ENCODE data around the gene ZSWIM8. TPM values are rescaled to one million over a fixed set of nuclear protein-coding genes. Genes with fewer than 3 reads are reported as not detected.
A peak's percentile ranks its signal among the peaks of the same experiment; 100 is the strongest.

Gene ZSWIM8
- total RNA-seq, 2 donors from 2014 or later = 37.6 to 63.2 TPM

- peaks cover 42% of the 10 kb centered on the region for H3K36me3 ChIP-seq
- no peak overlapping the region for H3K4me3 ChIP-seq
- no peak for DNase-seq (ENCODE audit: low spot score)
- H3K27ac ChIP-seq = peak overlapping the region; percentile 32 to 72
- no peaks in the 10 kb centered on the region for H3K27me3 ChIP-seq
- no peak for TF ChIP-seq CTCF (IDR thresholded peaks at IDR 0.05)
- no peaks in the 10 kb centered on the region for H3K9me3 ChIP-seq
- peaks cover 0 to 28% of the 10 kb centered on the region in 2 donors for H3K4me1 ChIP-seq
These were observed 64.8 kb downstream of the ZSWIM8 start for GRCh38 chr10:73850211-73850610.

- TF ChIP-seq CTCF (IDR thresholded peaks at IDR 0.05) = no peak
- peaks cover 0 to 28% of the 10 kb centered on the region in 2 donors for H3K4me1 ChIP-seq
- H3K4me3 ChIP-seq = no peak overlapping the region
- no peaks in the 10 kb centered on the region for H3K9me3 ChIP-seq
- no peaks in the 10 kb centered on the region for H3K27me3 ChIP-seq
- H3K36me3 ChIP-seq = peaks cover 40% of the 10 kb centered on the region
- H3K27ac ChIP-seq = peak overlapping the region; percentile 37 to 72
- no peak for DNase-seq (ENCODE audit: low spot score)
These were observed 65.6 kb downstream of the ZSWIM8 start for GRCh38 chr10:73850863-73851461.

Other genes with a start within 250 kb of the ZSWIM8 start
- gene USP54, start 194.3 kb upstream of the ZSWIM8 start, total RNA-seq = 10 to 100 TPM; 22.3 to 24.3 TPM
- gene MYOZ1, start 144.1 kb upstream of the ZSWIM8 start, total RNA-seq = 10 to 100 TPM in 1 of 2 donors, 1 to 10 TPM in 1; 2.3 to 51.0 TPM
- gene SYNPO2L, start 129.6 kb upstream of the ZSWIM8 start, total RNA-seq = 100 to 1,000 TPM; 167 to 230 TPM
- 1 to 10 TPM; 1.5 to 1.9 TPM for gene AGAP5, start 87.5 kb upstream of the ZSWIM8 start, total RNA-seq
- gene SEC24C, start 41.2 kb upstream of the ZSWIM8 start, total RNA-seq = 10 to 100 TPM; 38.5 to 51.8 TPM
- gene CHCHD1, start 3.6 kb upstream of the ZSWIM8 start, total RNA-seq = 10 to 100 TPM; 28.3 to 32.7 TPM
- gene NDST2, start 26.0 kb downstream of the ZSWIM8 start, total RNA-seq = 10 to 100 TPM; 13.1 to 18.4 TPM
- 10 to 100 TPM; 12.1 to 17.4 TPM for gene CAMK2G, start 88.9 kb downstream of the ZSWIM8 start, total RNA-seq
- 1 to 10 TPM; 3.9 to 4.6 TPM for gene PLAU, start 125.5 kb downstream of the ZSWIM8 start, total RNA-seq
- gene VCL, start 212.5 kb downstream of the ZSWIM8 start, total RNA-seq = 100 to 1,000 TPM; 173 to 216 TPM

All from right atrium auricular region (tissue), 2 donors.